H9 (cell line): ENCODE measurements around the gene SYNPO. TPM values are rescaled to one million over a fixed set of nuclear protein-coding genes. Genes with fewer than 3 reads are reported as not detected.

Experiments
- DNase-seq: peaks from one replicate; pipeline ENCODE4 v3.0.0-alpha.2; 2017
- H2AFZ ChIP-seq: one replicate; pipeline ENCODE4 v1.6.1; 2013; ENCODE audit warnings: mild to moderate bottlenecking, low read length, control low read depth, moderate library complexity
- H2AK5ac ChIP-seq: 2 replicates; pipeline ENCODE4 v1.6.1; 2013; ENCODE audit warnings: low read length, control low read depth, mixed read lengths; ENCODE audit not compliant: insufficient read length
- H2BK120ac ChIP-seq: one replicate; pipeline ENCODE4 v1.6.1; 2013; ENCODE audit warnings: low read depth, mild to moderate bottlenecking, low read length, control low read depth, inconsistent platforms; ENCODE audit not compliant: poor library complexity, severe bottlenecking
- H2BK12ac ChIP-seq: 2 replicates; pipeline ENCODE4 v1.6.1; 2013; ENCODE audit warnings: low read length, control low read depth, mixed read lengths, low read depth; ENCODE audit not compliant: insufficient read length
- H2BK15ac ChIP-seq: 2 replicates; pipeline ENCODE4 v1.6.1; 2013; ENCODE audit warnings: low read depth, low read length, control low read depth
- H2BK20ac ChIP-seq: one replicate; pipeline ENCODE4 v1.6.1; 2013; ENCODE audit warnings: low read depth, mild to moderate bottlenecking, low read length, control low read depth, inconsistent platforms; ENCODE audit not compliant: poor library complexity, severe bottlenecking
- H2BK5ac ChIP-seq: 2 replicates; pipeline ENCODE4 v1.6.1; 2013; ENCODE audit warnings: low read length, control low read depth, mixed read lengths; ENCODE audit not compliant: insufficient read length
- H3K14ac ChIP-seq: 2 replicates; pipeline ENCODE4 v1.6.1; 2013; ENCODE audit warnings: low read length, control low read depth; ENCODE audit not compliant: insufficient read depth
- H3K18ac ChIP-seq: 2 replicates; pipeline ENCODE4 v1.6.1; 2013; ENCODE audit warnings: low read depth, mild to moderate bottlenecking, mixed read lengths, low read length, control low read depth; ENCODE audit not compliant: insufficient read length
- H3K23ac ChIP-seq: 2 replicates; pipeline ENCODE4 v1.6.1; 2013; ENCODE audit warnings: low read length, control low read depth, mixed read lengths, low read depth; ENCODE audit not compliant: insufficient read length
- H3K23me2 ChIP-seq: 2 replicates; pipeline ENCODE4 v1.6.1; 2013; ENCODE audit warnings: low read depth, mild to moderate bottlenecking, mixed read lengths, low read length, control low read depth; ENCODE audit not compliant: insufficient read length, poor library complexity, severe bottlenecking
- H3K27ac ChIP-seq: 2 replicates; pipeline ENCODE4 v1.5.1; 2013; ENCODE audit warnings: low read length, control low read depth, mixed read lengths, low read depth; ENCODE audit not compliant: insufficient read length
- H3K27me3 ChIP-seq: 2 replicates; pipeline ENCODE4 v1.6.1; 2013; ENCODE audit warnings: low read length, control low read depth, inconsistent platforms; ENCODE audit not compliant: insufficient read depth
- H3K4ac ChIP-seq: 2 replicates; pipeline ENCODE4 v1.6.1; 2013; ENCODE audit warnings: low read depth, mild to moderate bottlenecking, control low read depth, inconsistent platforms, low read length, moderate library complexity
- H3K4me1 ChIP-seq: 2 replicates; pipeline ENCODE4 v1.6.1; 2013; ENCODE audit warnings: low read length, control low read depth, inconsistent platforms; ENCODE audit not compliant: insufficient read depth
- H3K4me2 ChIP-seq: 2 replicates; pipeline ENCODE4 v1.6.1; 2013; ENCODE audit warnings: low read length, control low read depth, mixed read lengths; ENCODE audit not compliant: insufficient read length, insufficient read depth
- H3K56ac ChIP-seq: 2 replicates; pipeline ENCODE4 v1.6.1; 2013; ENCODE audit warnings: low read depth, mild to moderate bottlenecking, mixed read lengths, low read length, control low read depth; ENCODE audit not compliant: insufficient read length
- H3K79me1 ChIP-seq: 2 replicates; pipeline ENCODE4 v1.6.1; 2013; ENCODE audit warnings: low read depth, mild to moderate bottlenecking, moderate library complexity, low read length, control low read depth, inconsistent platforms; ENCODE audit not compliant: insufficient read depth, poor library complexity, severe bottlenecking
- H3K79me2 ChIP-seq: 2 replicates; pipeline ENCODE4 v1.6.1; 2013; ENCODE audit warnings: low read length, control low read depth, inconsistent platforms; ENCODE audit not compliant: insufficient read depth
- H3K9ac ChIP-seq: 2 replicates; pipeline ENCODE4 v1.6.1; 2013; ENCODE audit warnings: low read length, control low read depth, mixed read lengths; ENCODE audit not compliant: insufficient read length; ENCODE audit errors: extremely low read depth
- H3K9me3 ChIP-seq: one replicate; pipeline ENCODE4 v1.6.1; 2013; ENCODE audit warnings: low read depth, low read length, inconsistent platforms; ENCODE audit not compliant: control insufficient read depth
- H3T11ph ChIP-seq: one replicate; pipeline ENCODE4 v1.6.1; 2013; ENCODE audit warnings: mild to moderate bottlenecking, low read length, control low read depth, inconsistent platforms
- H4K20me1 ChIP-seq: one replicate; pipeline ENCODE4 v1.6.1; 2013; ENCODE audit not compliant: control insufficient read depth, insufficient read length, insufficient read depth
- H4K5ac ChIP-seq: 2 replicates; pipeline ENCODE4 v1.6.1; 2013; ENCODE audit warnings: low read depth, mild to moderate bottlenecking, mixed read lengths, low read length, control low read depth; ENCODE audit not compliant: insufficient read length
- H4K8ac ChIP-seq: replicated peaks from 2 replicates; pipeline ENCODE4 v1.6.1; 2013; ENCODE audit warnings: low read length, control low read depth, mixed read lengths, low read depth; ENCODE audit not compliant: insufficient read length
- H4K91ac ChIP-seq: 2 replicates; pipeline ENCODE4 v1.6.1; 2013; ENCODE audit warnings: low read depth, mild to moderate bottlenecking, moderate library complexity, mixed read lengths, low read length, control low read depth; ENCODE audit not compliant: insufficient read length
- H3K27ac Mint-ChIP-seq, 3 experiments: 2 replicates in 2 of 3; 3 replicates in 1 of 3; pipeline ENCODE4 v1.8.0; 2020 to 2021; ENCODE audit warnings: mixed read lengths in 3 of 3, mild to moderate bottlenecking in 1 of 3, moderate library complexity in 1 of 3
- H3K27me3 Mint-ChIP-seq: 2 replicates; pipeline ENCODE4 v1.8.0; 2021; ENCODE audit warnings: low read depth, mild to moderate bottlenecking, moderate library complexity, mixed read lengths
- H3K36me3 Mint-ChIP-seq, 3 experiments: 2 replicates in 2 of 3; 3 replicates in 1 of 3; pipeline ENCODE4 v1.8.0; 2020 to 2021; ENCODE audit warnings: low read depth in 3 of 3, mixed read lengths in 3 of 3; ENCODE audit not compliant: insufficient read depth in 1 of 3
- H3K4me1 Mint-ChIP-seq, 2 experiments: 2 replicates each; pipeline ENCODE4 v1.8.0; 2020; ENCODE audit warnings: mixed read lengths in 2 of 2
- H3K4me3 Mint-ChIP-seq, 2 experiments: 2 replicates in 1 of 2; 3 replicates in 1 of 2; pipeline ENCODE4 v1.8.0; 2020 to 2021; ENCODE audit warnings: mild to moderate bottlenecking in 2 of 2, mixed read lengths in 2 of 2, moderate library complexity in 1 of 2
- H3K9me3 Mint-ChIP-seq, 2 experiments: 2 replicates in 1 of 2; 3 replicates in 1 of 2; pipeline ENCODE4 v1.8.0; 2020; ENCODE audit warnings: mild to moderate bottlenecking in 2 of 2, mixed read lengths in 2 of 2, moderate library complexity in 1 of 2
- CTCF ChIP-seq: fragments of 200-600 bp; sonication (generic); conservative IDR thresholded peaks from 3 replicates; pipeline ENCODE4 v1.8.0; 2021; ENCODE audit warnings: antibody characterized with exemption, mild to moderate bottlenecking
- WGBS: extraction: QIAGEN DNeasy Blood & Tissue Kit; methylation state at CpG from one replicate; pipeline ENCODE4 v1.1.7; 2013; ENCODE audit warnings: missing lambda C conversion rate, low lambda C conversion rate, mixed read lengths; ENCODE audit not compliant: insufficient read length; ENCODE audit errors: extremely low coverage; 5-methylcytosine and 5-hydroxymethylcytosine counted together
- total RNA-seq: library from RNA; stranded (reverse); gene quantifications from 2 replicates; pipeline ENCODE4 v1.2.1, GENCODE V29; 2021

The SYNPO gene
- total RNA-seq, 1 experiment from 2014 or later = 1.7 TPM

DNA sequence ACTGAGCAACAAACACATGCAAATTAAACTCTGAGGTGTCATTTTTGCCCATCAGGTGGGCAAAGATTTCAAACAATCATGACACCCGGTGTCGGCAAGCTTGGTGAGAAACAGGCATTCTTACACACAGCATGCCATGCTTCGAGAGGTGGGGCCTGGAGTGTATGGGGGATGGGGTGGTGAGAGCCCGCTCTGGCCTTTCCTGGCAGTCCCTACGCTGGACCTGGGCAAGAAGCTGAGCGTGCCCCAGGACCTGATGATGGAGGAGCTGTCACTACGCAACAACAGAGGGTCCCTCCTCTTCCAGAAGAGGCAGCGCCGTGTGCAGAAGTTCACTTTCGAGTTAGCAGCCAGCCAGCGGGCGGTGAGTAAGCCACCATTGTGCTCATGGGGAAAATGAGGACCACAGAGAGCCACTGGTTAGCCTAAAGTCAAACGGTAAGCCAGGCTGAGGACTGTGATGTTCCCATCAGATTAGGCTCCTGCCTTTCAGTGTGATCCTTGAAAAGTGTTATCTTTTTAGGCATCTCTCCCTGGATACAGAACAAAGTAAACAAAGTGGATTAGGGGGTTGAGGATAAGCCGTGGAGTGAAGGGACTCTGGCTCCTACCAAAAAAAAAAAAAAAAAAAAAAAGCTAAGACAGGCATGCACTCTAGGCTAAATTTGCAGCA is 30.0 kb downstream of the SYNPO start:
- Histone ChIP-seq H2BK12ac (no peak overlapping the region), H3K79me2 (no peaks in the 10 kb centered on the region), H3K23ac (no peak overlapping the region), H3T11ph (no peak overlapping the region), H3K4me2 (peak overlapping the region; percentile 74), H2AK5ac (no peak overlapping the region), H3K18ac (no peak overlapping the region), H4K8ac (no peak overlapping the region), H3K27ac (no peak overlapping the region), H3K23me2 (peaks cover 7% of the 10 kb centered on the region), H4K20me1 (no peaks in the 10 kb centered on the region), H3K9ac (no peak overlapping the region), H3K14ac (no peak overlapping the region), H3K79me1 (no peaks in the 10 kb centered on the region), H4K5ac (no peak overlapping the region), H2AFZ (no peak overlapping the region), H3K56ac (no peak overlapping the region), H2BK20ac (no peak overlapping the region), H3K27me3 (no peaks in the 10 kb centered on the region), H3K9me3 (no peaks in the 10 kb centered on the region), H3K4ac (no peak overlapping the region), H3K4me1 (peaks cover 3% of the 10 kb centered on the region; the same call in 1 of the 2 replicates), H2BK15ac (no peak overlapping the region), H2BK5ac (no peak overlapping the region), H2BK120ac (no peak overlapping the region), H4K91ac (no peak overlapping the region)
- no CpG with 5 or more reads among the region's 14 CpGs for WGBS
- H3K4me1 Mint-ChIP-seq = peaks cover 29 to 30% of the 10 kb centered on the region in 2 experiments
- no peak for TF ChIP-seq CTCF
- peak overlapping the region; percentile 87 for H3K4me3 Mint-ChIP-seq
- no peak for DNase-seq
- no peaks in the 10 kb centered on the region; a peak in 1 of 5 replicates for H3K9me3 Mint-ChIP-seq
- peaks cover 5 to 9% (median 8%) of the 10 kb centered on the region in 3 experiments; a peak in 6 of 7 replicates for H3K36me3 Mint-ChIP-seq
- peak overlapping the region in 1 of 3 experiments; percentile 20; a peak in 2 of 7 replicates for H3K27ac Mint-ChIP-seq
- H3K27me3 Mint-ChIP-seq = no peaks in the 10 kb centered on the region
